ENCODE results near the gene GUCY1A1.
A peak's percentile ranks its signal among the peaks of the same experiment; 100 is the strongest.

GUCY1A1 gene

GRCh38 chr4:155696226-155696625 is 29.6 kb downstream of the GUCY1A1 start:
- H3K27ac ChIP-seq (ENCODE audit: low read depth, low read length): no peak overlapping the region
- H3K4me1 ChIP-seq (ENCODE audit: control insufficient read depth, low read depth, low read length): no peaks in the 10 kb centered on the region
- H2BK120ac ChIP-seq (ENCODE audit: low read depth, low read length): no peak overlapping the region
- H3K56ac ChIP-seq (ENCODE audit: low read length): no peak overlapping the region
- no peak overlapping the region for H3K4me2 ChIP-seq (ENCODE audit: low read length)
- no peaks in the 10 kb centered on the region for H3K79me1 ChIP-seq (ENCODE audit: low read length)
- H3K4ac ChIP-seq (ENCODE audit: low read depth, low read length): no peak overlapping the region
- H3K18ac ChIP-seq (ENCODE audit: low read length): no peak overlapping the region
- H3K79me2 ChIP-seq (ENCODE audit: control insufficient read depth, insufficient read depth, low read length): no peaks in the 10 kb centered on the region
- no peak overlapping the region for H3K9ac ChIP-seq (ENCODE audit: low read length)
- no peak overlapping the region for H3K23ac ChIP-seq (ENCODE audit: low read length)
- H3K4me3 ChIP-seq (ENCODE audit: low read length): no peak overlapping the region
- no peak overlapping the region for H2BK15ac ChIP-seq (replicated peaks; ENCODE audit: low read depth)
- no peaks in the 10 kb centered on the region for H3K36me3 ChIP-seq (ENCODE audit: control insufficient read depth, insufficient read depth, low read length)
- H2BK5ac ChIP-seq (ENCODE audit: low read length): no peak overlapping the region
- H2AK5ac ChIP-seq (ENCODE audit: low read length): no peak overlapping the region
- no peak overlapping the region for H4K5ac ChIP-seq (ENCODE audit: low read length)
- H3K27me3 ChIP-seq (ENCODE audit: insufficient read depth, low read length, poor library complexity): no peaks in the 10 kb centered on the region
- DNase-seq: no peak
- WGBS (ENCODE audit: extremely low coverage, insufficient coverage, low lambda C conversion rate): no CpG with 5 or more reads among the region's 1 CpG
- H4K8ac ChIP-seq (ENCODE audit: low read depth, low read length): no peak overlapping the region

- Histone ChIP-seq H3K36me3 (ENCODE audit: control insufficient read depth, insufficient read depth, low read length) (no peaks in the 10 kb centered on the region), H3K79me2 (ENCODE audit: control insufficient read depth, insufficient read depth, low read length) (no peaks in the 10 kb centered on the region), H3K56ac (ENCODE audit: low read length) (no peak overlapping the region), H4K8ac (ENCODE audit: low read depth, low read length) (no peak overlapping the region), H3K9ac (ENCODE audit: low read length) (no peak overlapping the region), H2BK15ac (replicated peaks; ENCODE audit: low read depth) (no peak overlapping the region), H3K4me3 (ENCODE audit: low read length) (no peak overlapping the region), H3K18ac (ENCODE audit: low read length) (no peak overlapping the region), H2BK5ac (ENCODE audit: low read length) (no peak overlapping the region), H3K23ac (ENCODE audit: low read length) (no peak overlapping the region), H3K4me1 (ENCODE audit: control insufficient read depth, low read depth, low read length) (no peaks in the 10 kb centered on the region), H3K27me3 (ENCODE audit: insufficient read depth, low read length, poor library complexity) (no peaks in the 10 kb centered on the region), H3K4me2 (ENCODE audit: low read length) (no peak overlapping the region), H3K79me1 (ENCODE audit: low read length) (no peaks in the 10 kb centered on the region), H4K5ac (ENCODE audit: low read length) (no peak overlapping the region), H3K4ac (ENCODE audit: low read depth, low read length) (no peak overlapping the region), H2BK120ac (ENCODE audit: low read depth, low read length) (no peak overlapping the region), H2AK5ac (ENCODE audit: low read length) (no peak overlapping the region), H3K27ac (ENCODE audit: low read depth, low read length) (no peak overlapping the region)
- WGBS (ENCODE audit: extremely low coverage, insufficient coverage, low lambda C conversion rate): no CpG with 5 or more reads among the region's 6 CpGs
- DNase-seq: no peak
These were observed 30.1 kb downstream of the GUCY1A1 start for GRCh38 chr4:155696726-155697125.

DNA sequence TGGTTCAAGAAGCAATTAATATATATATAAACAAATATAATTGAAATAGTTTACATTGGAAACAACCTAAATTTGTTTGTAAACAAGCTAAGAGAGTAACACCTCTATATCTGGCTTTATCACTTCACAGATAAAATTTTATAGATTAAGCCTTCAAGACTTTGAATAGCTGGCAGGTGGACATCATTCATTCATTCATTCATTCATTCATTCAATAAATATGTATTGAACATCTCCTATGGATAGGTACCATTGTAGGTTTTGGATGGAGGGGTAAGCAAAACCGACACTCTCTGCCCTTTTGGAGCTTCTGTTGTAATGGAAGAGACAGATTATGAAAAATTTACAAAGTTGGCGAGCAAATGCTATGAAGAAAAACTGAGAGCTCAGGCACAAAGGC is 35.2 kb downstream of the GUCY1A1 start:
- H3K27me3 ChIP-seq (ENCODE audit: insufficient read depth, low read length, poor library complexity): no peaks in the 10 kb centered on the region
- no peak for DNase-seq
- H4K8ac ChIP-seq (ENCODE audit: low read depth, low read length): no peak overlapping the region

DNA sequence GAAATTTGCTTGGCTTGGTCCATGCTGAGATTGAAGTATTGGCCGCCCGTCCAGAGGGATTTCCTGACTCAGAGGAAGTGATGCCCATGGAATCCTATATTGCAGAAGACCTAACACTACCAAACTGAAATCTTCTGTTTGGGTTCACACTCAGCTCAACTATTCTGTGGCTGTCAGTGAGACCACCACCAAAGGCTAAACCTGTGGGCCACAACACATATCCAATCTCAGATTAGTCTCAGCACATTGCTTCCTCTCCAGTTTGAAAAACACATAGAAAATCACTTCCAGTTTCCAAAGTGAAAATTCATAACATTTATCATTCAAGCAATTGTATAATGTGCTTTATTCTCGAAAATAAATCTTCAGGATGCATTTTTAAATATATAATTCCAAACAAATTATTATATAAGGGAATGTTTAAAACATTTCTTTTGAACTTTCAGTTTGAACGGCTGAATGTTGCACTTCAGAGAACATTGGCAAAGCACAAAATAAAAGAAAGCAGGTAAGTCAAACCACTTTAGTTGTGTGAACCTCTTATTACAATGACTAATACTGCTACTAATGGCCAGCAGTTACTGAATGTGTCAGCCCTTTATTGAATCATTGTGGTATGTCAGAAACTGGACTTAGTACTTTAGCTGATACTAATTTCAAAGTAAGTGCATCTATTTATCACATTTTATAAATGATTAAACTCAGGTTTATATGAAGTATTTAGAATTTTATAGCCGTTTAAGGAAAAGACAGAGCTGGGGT is 37.0 kb downstream of the GUCY1A1 start:
- H4K5ac ChIP-seq (ENCODE audit: low read length): no peak overlapping the region
- no peaks in the 10 kb centered on the region for H3K79me1 ChIP-seq (ENCODE audit: low read length)
- H3K4ac ChIP-seq (ENCODE audit: low read depth, low read length): no peak overlapping the region
- no peak overlapping the region for H2BK120ac ChIP-seq (ENCODE audit: low read depth, low read length)
- WGBS (ENCODE audit: extremely low coverage, insufficient coverage, low lambda C conversion rate): 100% methylated on average over 1 of the region's 5 CpGs
- H3K56ac ChIP-seq (ENCODE audit: low read length): no peak overlapping the region
- no peak for DNase-seq
- H3K18ac ChIP-seq (ENCODE audit: low read length): no peak overlapping the region
- no peak overlapping the region for H3K23ac ChIP-seq (ENCODE audit: low read length)
- no peaks in the 10 kb centered on the region for H3K36me3 ChIP-seq (ENCODE audit: control insufficient read depth, insufficient read depth, low read length)
- H3K4me3 ChIP-seq (ENCODE audit: low read length): no peak overlapping the region
- H3K4me1 ChIP-seq (ENCODE audit: control insufficient read depth, low read depth, low read length): no peaks in the 10 kb centered on the region
- no peaks in the 10 kb centered on the region for H3K79me2 ChIP-seq (ENCODE audit: control insufficient read depth, insufficient read depth, low read length)
- H3K4me2 ChIP-seq (ENCODE audit: low read length): no peak overlapping the region
- no peak overlapping the region for H3K9ac ChIP-seq (ENCODE audit: low read length)
- H4K8ac ChIP-seq (ENCODE audit: low read depth, low read length): peak overlapping the region; percentile 56
- H2BK5ac ChIP-seq (ENCODE audit: low read length): no peak overlapping the region
- H2BK15ac ChIP-seq (replicated peaks; ENCODE audit: low read depth): no peak overlapping the region
- no peak overlapping the region for H2AK5ac ChIP-seq (ENCODE audit: low read length)
- H3K27me3 ChIP-seq (ENCODE audit: insufficient read depth, low read length, poor library complexity): no peaks in the 10 kb centered on the region
- H3K27ac ChIP-seq (ENCODE audit: low read depth, low read length): no peak overlapping the region

More for the DNA sequence above, 35.2 kb downstream of the GUCY1A1 start:
- no peak overlapping the region for H3K4me2 ChIP-seq (ENCODE audit: low read length)
- no peaks in the 10 kb centered on the region for H3K79me1 ChIP-seq (ENCODE audit: low read length)
- no peaks in the 10 kb centered on the region for H3K4me1 ChIP-seq (ENCODE audit: control insufficient read depth, low read depth, low read length)
- H2BK5ac ChIP-seq (ENCODE audit: low read length): no peak overlapping the region
- WGBS (ENCODE audit: extremely low coverage, insufficient coverage, low lambda C conversion rate): no CpG with 5 or more reads among the region's 2 CpGs
- H3K36me3 ChIP-seq (ENCODE audit: control insufficient read depth, insufficient read depth, low read length): no peaks in the 10 kb centered on the region
- no peak overlapping the region for H3K4ac ChIP-seq (ENCODE audit: low read depth, low read length)
- H2AK5ac ChIP-seq (ENCODE audit: low read length): no peak overlapping the region
- no peak overlapping the region for H3K18ac ChIP-seq (ENCODE audit: low read length)
- no peak overlapping the region for H3K23ac ChIP-seq (ENCODE audit: low read length)
- H2BK15ac ChIP-seq (replicated peaks; ENCODE audit: low read depth): no peak overlapping the region
- no peak overlapping the region for H3K56ac ChIP-seq (ENCODE audit: low read length)
- H3K79me2 ChIP-seq (ENCODE audit: control insufficient read depth, insufficient read depth, low read length): no peaks in the 10 kb centered on the region
- H3K27ac ChIP-seq (ENCODE audit: low read depth, low read length): no peak overlapping the region
- H2BK120ac ChIP-seq (ENCODE audit: low read depth, low read length): no peak overlapping the region
- no peak overlapping the region for H4K5ac ChIP-seq (ENCODE audit: low read length)
- no peak overlapping the region for H3K9ac ChIP-seq (ENCODE audit: low read length)
- no peak overlapping the region for H3K4me3 ChIP-seq (ENCODE audit: low read length)

GRCh38 chr4:155704841-155705404 is 38.3 kb downstream of the GUCY1A1 start:
- no CpG with 5 or more reads among the region's 12 CpGs for WGBS (ENCODE audit: extremely low coverage, insufficient coverage, low lambda C conversion rate)
- H3K4me2 ChIP-seq (ENCODE audit: low read length): no peak overlapping the region

More at GRCh38 chr4:155704841-155705404, 38.3 kb downstream of the GUCY1A1 start:
- H3K79me2 ChIP-seq (ENCODE audit: control insufficient read depth, insufficient read depth, low read length): no peaks in the 10 kb centered on the region
- no peak overlapping the region for H3K23ac ChIP-seq (ENCODE audit: low read length)
- H2BK120ac ChIP-seq (ENCODE audit: low read depth, low read length): no peak overlapping the region
- H3K18ac ChIP-seq (ENCODE audit: low read length): no peak overlapping the region
- no peaks in the 10 kb centered on the region for H3K36me3 ChIP-seq (ENCODE audit: control insufficient read depth, insufficient read depth, low read length)
- no peak overlapping the region for H2BK15ac ChIP-seq (replicated peaks; ENCODE audit: low read depth)
- DNase-seq: no peak
- H2BK5ac ChIP-seq (ENCODE audit: low read length): no peak overlapping the region
- no peak overlapping the region for H4K8ac ChIP-seq (ENCODE audit: low read depth, low read length)
- no peak overlapping the region for H3K56ac ChIP-seq (ENCODE audit: low read length)
- no peak overlapping the region for H2AK5ac ChIP-seq (ENCODE audit: low read length)
- H3K27me3 ChIP-seq (ENCODE audit: insufficient read depth, low read length, poor library complexity): no peaks in the 10 kb centered on the region
- no peaks in the 10 kb centered on the region for H3K4me1 ChIP-seq (ENCODE audit: control insufficient read depth, low read depth, low read length)
- H3K9ac ChIP-seq (ENCODE audit: low read length): no peak overlapping the region
- H3K4ac ChIP-seq (ENCODE audit: low read depth, low read length): no peak overlapping the region
- H3K27ac ChIP-seq (ENCODE audit: low read depth, low read length): no peak overlapping the region
- H4K5ac ChIP-seq (ENCODE audit: low read length): no peak overlapping the region
- H3K4me3 ChIP-seq (ENCODE audit: low read length): no peak overlapping the region
- no peaks in the 10 kb centered on the region for H3K79me1 ChIP-seq (ENCODE audit: low read length)
